Endometrial microvascular endothelial cells (primary cell): Measurements from ENCODE around the gene LOXHD1. TPM values are rescaled to one million over a fixed set of nuclear protein-coding genes. Genes with fewer than 3 reads are reported as not detected.

Source experiments
- in situ Hi-C: cut with HindIII; loops from 2 replicates; pipeline ENCODE4 v1.10.0; 2017; ENCODE audit warnings: low sequenced_read_pairs, low pct_unique_long_range_greater_than_20kb; ENCODE audit errors: inconsistent ontology term
- total RNA-seq: library from RNA; depleted of rRNA; stranded (reverse); fragments of >200 nt; gene quantifications from one replicate; pipeline ENCODE4 v1.2.3, GENCODE V29; 2015; ENCODE audit errors: inconsistent ontology term

The LOXHD1 gene
- total RNA-seq, 1 donor from 2014 or later, result not detected

- in situ Hi-C loops, result no loop called here
These were observed 140.5 kb downstream of the LOXHD1 start for GRCh38 chr18:46516555-46516954.

- in situ Hi-C loops, result no loop called here
These were observed 146.6 kb downstream of the LOXHD1 start for GRCh38 chr18:46510386-46510785.

- in situ Hi-C loops, result no loop called here
These were observed 147.5 kb downstream of the LOXHD1 start for GRCh38 chr18:46509530-46509929.

GRCh38 chr18:46506974-46507586 is 149.9 kb downstream of the LOXHD1 start:
- in situ Hi-C loops, result no loop called here

GRCh38 chr18:46502444-46502843 is 154.6 kb downstream of the LOXHD1 start:
- in situ Hi-C loops, result no loop called here

- in situ Hi-C loops, result no loop called here
These were observed 159.9 kb downstream of the LOXHD1 start for GRCh38 chr18:46497129-46497528.

- in situ Hi-C loops, result no loop called here
These were observed 168.4 kb downstream of the LOXHD1 start for GRCh38 chr18:46488471-46489213.

GRCh38 chr18:46485675-46486194 is 171.3 kb downstream of the LOXHD1 start:
- in situ Hi-C loops, result no loop called here

GRCh38 chr18:46484971-46485370 is 172.0 kb downstream of the LOXHD1 start:
- in situ Hi-C loops, result no loop called here

- in situ Hi-C loops, result no loop called here
These were observed 174.2 kb downstream of the LOXHD1 start for GRCh38 chr18:46482831-46483230.

GRCh38 chr18:46481847-46482245 is 175.2 kb downstream of the LOXHD1 start:
- in situ Hi-C loops, result no loop called here

GRCh38 chr18:46481048-46481846 is 175.8 kb downstream of the LOXHD1 start:
- in situ Hi-C loops, result no loop called here

- in situ Hi-C loops, result no loop called here
These were observed 176.8 kb downstream of the LOXHD1 start for GRCh38 chr18:46480226-46480625.

- in situ Hi-C loops, result no loop called here
These were observed 178.2 kb downstream of the LOXHD1 start for GRCh38 chr18:46478796-46479195.

GRCh38 chr18:46477425-46478011 is 179.5 kb downstream of the LOXHD1 start:
- in situ Hi-C loops, result no loop called here

- in situ Hi-C loops, result no loop called here
These were observed 181.6 kb downstream of the LOXHD1 start for GRCh38 chr18:46475390-46475752.

- in situ Hi-C loops, result no loop called here
These were observed 182.3 kb downstream of the LOXHD1 start for GRCh38 chr18:46474487-46475389.

- in situ Hi-C loops, result no loop called here
These were observed 185.1 kb downstream of the LOXHD1 start for GRCh38 chr18:46471809-46472498.
